K562 (cell line): ENCODE data around the gene PDCD10. TPM values are rescaled to one million over a fixed set of nuclear protein-coding genes. Genes with fewer than 3 reads are reported as not detected.

Source experiments
- ATAC-seq: fragments of 200-7000 bp; cut with Tn5 transposase; 3 replicates; pipeline ENCODE4 v1.9.1; 2020; ENCODE audit warnings: moderate library complexity
- BruUV-seq: library from RNA; stranded (reverse); fragments of 400-500 nt; replicated peaks from 2 replicates; lab custom pipeline; 2021; lab: Mats Ljungman, UMichigan
- CTCF ChIA-PET: fragments of 300-600 bp; formaldehyde crosslinking; extraction: SDS; loops from one replicate; lab custom pipeline; 2021; ENCODE audit warnings: low intra/inter-chr PET ratio; lab: Yijun Ruan, JAX
- POLR2A ChIA-PET: fragments of 300-600, 350-650 bp; sonication (Branson Sonifier 250); formaldehyde crosslinking; extraction: SDS; loops from one replicate; lab custom pipeline; 2021; ENCODE audit warnings: antibody characterized with exemption, inconsistent platforms; lab: Yijun Ruan, JAX
- DNase-seq, 4 experiments: peaks; one replicate each; pipeline versions ENCODE4 v3.0.0 to v3.0.0-alpha.2; 2011 to 2018; ENCODE audit warnings: low spot score in 3 of 4, mixed read lengths in 3 of 4; ENCODE audit errors: extremely low read depth in 1 of 4
- FAIRE-seq: peaks from 2 replicates; lab custom pipeline; 2011; peaks lifted over from hg19 to GRCh38; lab: Jason Lieb, UNC
- H2AFZ ChIP-seq: 2 replicates; pipeline ENCODE4 v1.6.0; 2011; ENCODE audit warnings: low read depth, low read length, control low read depth, inconsistent platforms
- H3K27ac ChIP-seq: fragments of 200-600 bp; 3 replicates; pipeline ENCODE4 v1.8.0; 2011; ENCODE audit warnings: low read depth, mild to moderate bottlenecking, control low read depth, inconsistent platforms, low read length, moderate library complexity, mixed read lengths; ENCODE audit errors: extremely low read depth
- H3K27me3 ChIP-seq, 2 experiments: fragments of 300-600 bp in 1 of 2; 2 replicates in 1 of 2; 3 replicates in 1 of 2; pipeline versions ENCODE4 v1.6.0 to v1.8.0; 2011; ENCODE audit warnings: inconsistent platforms in 2 of 2, low read length in 2 of 2, mild to moderate bottlenecking in 1 of 2, mixed read lengths in 1 of 2, moderate library complexity in 1 of 2; ENCODE audit not compliant: control insufficient read depth in 2 of 2, insufficient read depth in 2 of 2
- H3K36me3 ChIP-seq: fragments of 300-600 bp; 3 replicates; pipeline ENCODE4 v1.8.0; 2011; ENCODE audit warnings: mild to moderate bottlenecking, low read length, inconsistent platforms; ENCODE audit not compliant: control insufficient read depth, insufficient read depth
- H3K4me1 ChIP-seq, 2 experiments: fragments of 200-600 bp in 1 of 2; replicated peaks in 1 of 2; 2 replicates in 1 of 2; 3 replicates in 1 of 2; pipeline versions ENCODE4 v1.5.1 to v1.8.0; 2011; ENCODE audit warnings: inconsistent platforms in 2 of 2, low read length in 2 of 2, mild to moderate bottlenecking in 1 of 2, mixed read lengths in 1 of 2, moderate library complexity in 1 of 2; ENCODE audit not compliant: control insufficient read depth in 2 of 2, insufficient read depth in 2 of 2
- H3K4me2 ChIP-seq: 2 replicates; pipeline ENCODE4 v1.6.1; 2011; ENCODE audit warnings: low read length, control low read depth, inconsistent platforms, mixed read lengths; ENCODE audit not compliant: insufficient read depth
- H3K4me3 ChIP-seq: fragments of 200-600 bp; sonication (generic), shearing (Covaris generic); 2 replicates; pipeline ENCODE4 v1.5.1; 2016; ENCODE audit warnings: control low read depth, inconsistent platforms
- H3K79me2 ChIP-seq: fragments of 200-600 bp; 3 replicates; pipeline ENCODE4 v1.8.0; 2011; ENCODE audit warnings: low read length, inconsistent platforms; ENCODE audit not compliant: control insufficient read depth, insufficient read depth
- H3K9ac ChIP-seq, 2 experiments: 2 replicates each; pipeline versions ENCODE4 v1.6.0 to v1.6.1; 2011; ENCODE audit warnings: low read depth in 2 of 2, low read length in 2 of 2, control low read depth in 1 of 2, inconsistent platforms in 1 of 2, mild to moderate bottlenecking in 1 of 2, mixed read lengths in 1 of 2; ENCODE audit not compliant: insufficient read depth in 1 of 2
- H3K9me1 ChIP-seq: one replicate; pipeline ENCODE4 v1.6.0; 2011; ENCODE audit warnings: inconsistent platforms, mild to moderate bottlenecking, low read length, moderate library complexity; ENCODE audit not compliant: control insufficient read depth, insufficient read depth
- H3K9me3 ChIP-seq: replicated peaks from 2 replicates; pipeline ENCODE4 v1.5.1; 2011; ENCODE audit warnings: low read depth, low read length, inconsistent platforms; ENCODE audit not compliant: control insufficient read depth, insufficient read depth
- H4K20me1 ChIP-seq: replicated peaks from 2 replicates; pipeline ENCODE4 v1.6.1; 2011; ENCODE audit warnings: low read length, inconsistent platforms, mixed read lengths; ENCODE audit not compliant: control insufficient read depth, insufficient read depth
- BHLHE40 ChIP-seq: IDR thresholded peaks from 2 replicates; pipeline ENCODE4 v1.6.1; 2011; ENCODE audit warnings: low read length, improper control_type of control experiment
- ELF4 ChIP-seq: fragments of 450-650 bp; formaldehyde crosslinking; IDR thresholded peaks from 2 replicates; pipeline ENCODE4 v1.4.0; 2022; ENCODE audit warnings: missing genetic modification characterization
- HCFC1 ChIP-seq: IDR thresholded peaks from 2 replicates; pipeline ENCODE4 v1.6.1; 2012; ENCODE audit warnings: low read depth, low read length, improper control_type of control experiment
- MCM3 ChIP-seq: fragments of 450-650 bp; IDR thresholded peaks from 2 replicates; pipeline ENCODE4 v1.6.1; 2016
- NONO ChIP-seq, 2 experiments: fragments of 200-400 bp in 1 of 2; fragments of 450-650 bp in 1 of 2; formaldehyde crosslinking in 1 of 2; IDR thresholded peaks; 2 replicates each; pipeline ENCODE4 v1.6.1; 2017; ENCODE audit warnings: low read depth in 2 of 2, mild to moderate bottlenecking in 2 of 2, moderate library complexity in 2 of 2, low read length in 1 of 2
- RUNX1 ChIP-seq: sonication (generic); IDR thresholded peaks from 2 replicates; pipeline ENCODE4 v1.6.1; 2016; ENCODE audit warnings: antibody characterized with exemption, low read depth
- SAFB2 ChIP-seq: fragments of 200-400 bp; formaldehyde crosslinking; IDR thresholded peaks from 2 replicates; pipeline ENCODE4 v1.6.1; 2018; ENCODE audit warnings: borderline replicate concordance, low read length, low read depth, moderate library complexity; ENCODE audit not compliant: severe bottlenecking
- SNIP1 ChIP-seq: fragments of 450-650 bp; IDR thresholded peaks from 2 replicates; pipeline ENCODE4 v1.7.1; 2017; ENCODE audit warnings: low read depth, mild to moderate bottlenecking
- SRF ChIP-seq, 2 experiments: fragments of 250-450, 450-650 bp in 1 of 2; sonication (Bioruptor Pico) in 1 of 2; sonication (generic) in 1 of 2; formaldehyde crosslinking; IDR thresholded peaks; 2 replicates each; pipeline versions ENCODE4 v1.5.0 to v1.5.1; 2020 to 2022; ENCODE audit warnings: mild to moderate bottlenecking in 1 of 2, missing genetic modification reagents in 1 of 2
- TBP ChIP-seq: optimal IDR thresholded peaks from 2 replicates; pipeline ENCODE3; 2011; ENCODE audit warnings: low read depth, low read length, improper control_type of control experiment
- ZBTB1 ChIP-seq: sonication (generic); formaldehyde crosslinking; IDR thresholded peaks from 2 replicates; pipeline ENCODE4 v1.8.1; 2023; ENCODE audit warnings: missing genetic modification reagents, low read depth, mild to moderate bottlenecking, borderline replicate concordance
- ZNF174 ChIP-seq: fragments of 250-450 bp; sonication (Bioruptor Pico); IDR thresholded peaks from 2 replicates; pipeline ENCODE4 v1.4.0; 2020; ENCODE audit warnings: mild to moderate bottlenecking
- WGBS: fragments of 100-300 bp; shearing (Covaris generic); methylation state at CpG from one replicate; pipeline ENCODE4 v1.1.6; 2016; ENCODE audit warnings: low coverage, mixed read lengths; ENCODE audit not compliant: insufficient coverage; ENCODE audit errors: missing lambda C conversion rate; 5-methylcytosine and 5-hydroxymethylcytosine counted together
- in situ Hi-C: fragments of 300-500 bp; cut with MboI; formaldehyde crosslinking; loops from 4 replicates; pipeline ENCODE4 v1.15.0; 2018; ENCODE audit warnings: inconsistent platforms, mixed read lengths
- intact Hi-C: fragments of 100-400 bp; cut with micrococcal nuclease; formaldehyde crosslinking; loops from 2 replicates; pipeline ENCODE4 v1.14.2; 2022
- polyA plus RNA-seq, 8 experiments: library from polyadenylated mRNA; depleted of rRNA in 4 of 8; stranded (reverse) in 5 of 8; unstranded in 3 of 8; fragments of >200 nt; fragmentation: Nextera tagmentation in 2 of 8; fragmentation: Illumina TruSeq in 1 of 8; extraction: Ambion mirVana in 2 of 8; extraction: Trizol in 1 of 8; gene quantifications; 2 replicates each; pipeline versions ENCODE4 v1.2.1 to v1.2.3, GENCODE V29; 2011 to 2014; ENCODE audit warnings: inconsistent platforms in 1 of 8, missing spikeins in 1 of 8
- total RNA-seq, 7 experiments: library from RNA; depleted of rRNA in 6 of 7; stranded (reverse); fragments of >200 nt in 6 of 7; fragmentation: Illumina TruSeq in 2 of 7; extraction: Trizol in 2 of 7; gene quantifications; 2 replicates each; pipeline versions ENCODE4 v1.2.1 to v1.2.3, GENCODE V29; 2011 to 2021; ENCODE audit warnings: low replicate concordance in 1 of 7

Gene PDCD10
- total and polyA plus RNA-seq, 9 of the 15 experiments (the other 6 are each of a cell fraction or from before 2014, with no cell fraction given): 121 to 476 (median 232) TPM

DNA sequence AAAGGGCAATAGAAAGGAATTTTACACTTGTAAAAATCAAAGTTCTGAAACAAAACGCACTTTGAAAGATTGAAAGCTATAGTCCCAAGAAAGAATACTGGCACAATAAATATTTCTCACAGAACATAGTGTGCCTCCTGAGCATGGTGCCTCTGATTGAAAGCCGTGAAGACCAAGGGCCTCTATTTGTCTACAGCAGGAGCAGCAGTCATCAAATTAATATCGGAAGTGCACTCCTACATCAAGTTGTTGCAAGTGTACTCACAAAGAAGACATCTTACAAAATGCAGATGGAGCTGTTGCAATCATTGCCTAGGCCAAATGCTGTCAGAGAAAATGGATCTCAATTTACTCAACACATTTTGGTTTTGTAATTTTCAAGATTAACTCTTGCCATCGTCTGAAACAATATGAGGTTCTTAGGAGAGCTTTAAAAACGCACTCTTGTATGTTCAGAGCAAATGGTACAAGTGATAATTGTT is 71.7 kb downstream of the PDCD10 start:
- ChIA-PET CTCF (no interaction called here), POLR2A (interaction anchor here (0.7 to 1.5 kb wide), 2 partner anchors 27 to 49 kb away, joined by 3 to 4 read pairs; no protein-coding TSS in a partner anchor)
- in situ Hi-C loops: no loop called here
- Histone ChIP-seq H3K9me1 (no peaks in the 10 kb centered on the region), H4K20me1 (no peaks in the 10 kb centered on the region), H3K36me3 (no peaks in the 10 kb centered on the region), H3K27me3 (no peaks in the 10 kb centered on the region), H3K79me2 (no peaks in the 10 kb centered on the region), H3K27ac (no peak overlapping the region), H3K4me2 (no peak overlapping the region), H3K9me3 (no peaks in the 10 kb centered on the region), H2AFZ (no peak overlapping the region), H3K4me1 (no peaks in the 10 kb centered on the region), H3K4me3 (no peak overlapping the region), H3K9ac (no peak overlapping the region)
- no TSS peak for BruUV-seq
- WGBS: 1% methylated on average over 5 of the region's 5 CpGs
- FAIRE-seq: no peak
- no peak for ATAC-seq
- no peak for TF ChIP-seq NONO (IDR thresholded peaks at IDR 0.05; ENCODE audit: low read depth in 2 of 2, low read length in 1 of 2)
- no peak for TF ChIP-seq SRF (CRISPR knock-in tag; IDR thresholded peaks at IDR 0.05)
- no peak for TF ChIP-seq ZBTB1
- TF ChIP-seq SAFB2: no peak
- TF ChIP-seq MCM3: no peak
- no peak for TF ChIP-seq ELF4 (CRISPR knock-in tag)
- no peak for TF ChIP-seq ZNF174
- TF ChIP-seq BHLHE40: no peak
- TF ChIP-seq TBP: no peak
- no peak for TF ChIP-seq SNIP1
- no peak for TF ChIP-seq HCFC1
- no peak for TF ChIP-seq RUNX1
- no peak for DNase-seq
- intact Hi-C loops: no loop called here
